UCSD-AML1 (cell line): ENCODE measurements around the gene UGT1A4.

Experiments
- DNase-seq: peaks from one replicate; lab custom pipeline; 2025; ENCODE audit not compliant: unreplicated experiment; lab: John Stamatoyannopoulos, UW

Gene UGT1A4

DNA sequence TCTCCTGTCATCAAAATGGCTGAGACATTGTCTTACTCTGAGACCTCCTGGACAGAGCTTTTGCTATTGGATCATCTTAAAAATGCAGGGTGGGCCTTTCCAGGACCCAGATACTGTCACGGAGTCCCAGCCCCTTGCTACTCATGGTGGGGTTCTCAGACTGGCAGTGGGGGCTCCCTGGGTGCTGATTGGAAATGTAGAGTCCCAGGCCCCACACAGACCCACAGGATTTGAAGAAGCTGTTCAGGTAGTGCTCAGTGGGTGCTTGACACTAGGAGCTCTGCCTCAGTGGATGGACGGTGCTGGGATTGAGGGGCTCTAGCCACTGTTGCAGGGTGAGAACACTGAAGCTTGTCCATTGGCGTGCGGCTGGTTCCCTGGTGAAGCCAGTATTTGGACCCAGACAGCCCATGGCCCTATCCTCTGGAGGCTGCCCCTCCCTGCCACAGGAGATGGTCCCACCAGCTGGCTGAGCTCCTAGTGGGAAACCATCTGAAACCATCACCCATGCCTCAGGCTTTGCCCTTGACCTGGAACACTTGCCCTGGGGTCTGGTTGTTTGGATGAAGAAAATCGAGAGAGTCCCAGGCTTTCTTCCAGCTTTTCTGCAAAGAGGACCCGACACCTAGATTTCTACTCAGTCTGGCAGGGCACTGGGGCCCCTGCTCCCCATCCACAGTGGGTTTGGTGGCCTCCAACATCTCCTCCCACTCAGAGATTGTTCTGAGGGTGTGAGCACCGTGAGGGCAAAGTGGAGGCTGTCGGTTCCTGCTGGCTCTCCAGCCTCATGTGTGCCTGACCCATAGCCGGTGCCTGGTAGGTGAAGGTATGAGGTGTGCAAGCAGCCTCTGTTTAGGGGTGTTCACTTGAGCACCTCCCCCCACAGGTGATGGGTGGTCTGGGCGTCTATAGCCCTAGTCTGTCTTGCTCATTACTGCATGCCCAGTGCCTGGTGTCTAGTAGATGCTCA, 89.7 kb downstream of the UGT1A4 start:
- no peak for DNase-seq

DNA sequence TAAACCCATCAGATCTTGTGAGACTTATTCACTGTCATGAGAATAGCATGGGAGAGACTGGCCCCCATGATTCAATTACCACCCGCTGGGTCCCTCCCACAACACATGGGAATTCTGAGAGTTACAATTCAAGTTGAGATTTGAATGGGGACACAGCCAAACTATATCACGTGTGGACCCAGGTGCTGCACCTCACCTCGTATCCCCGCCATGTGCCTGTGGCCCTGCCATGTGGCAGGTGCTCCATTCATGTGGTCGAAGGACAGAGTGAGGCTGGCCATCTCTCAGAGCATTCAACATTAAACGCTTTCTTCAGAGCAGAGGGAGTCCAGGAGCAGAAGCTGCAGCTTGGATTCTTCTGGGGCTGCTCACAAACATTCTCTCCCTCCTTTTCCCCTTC, 91.8 kb downstream of the UGT1A4 start:
- no peak for DNase-seq

GRCh38 chr2:233811087-233811486, 92.6 kb downstream of the UGT1A4 start:
- DNase-seq = no peak

- no peak for DNase-seq
Measured at GRCh38 chr2:233811732-233812131, 93.2 kb downstream of the UGT1A4 start.

DNA sequence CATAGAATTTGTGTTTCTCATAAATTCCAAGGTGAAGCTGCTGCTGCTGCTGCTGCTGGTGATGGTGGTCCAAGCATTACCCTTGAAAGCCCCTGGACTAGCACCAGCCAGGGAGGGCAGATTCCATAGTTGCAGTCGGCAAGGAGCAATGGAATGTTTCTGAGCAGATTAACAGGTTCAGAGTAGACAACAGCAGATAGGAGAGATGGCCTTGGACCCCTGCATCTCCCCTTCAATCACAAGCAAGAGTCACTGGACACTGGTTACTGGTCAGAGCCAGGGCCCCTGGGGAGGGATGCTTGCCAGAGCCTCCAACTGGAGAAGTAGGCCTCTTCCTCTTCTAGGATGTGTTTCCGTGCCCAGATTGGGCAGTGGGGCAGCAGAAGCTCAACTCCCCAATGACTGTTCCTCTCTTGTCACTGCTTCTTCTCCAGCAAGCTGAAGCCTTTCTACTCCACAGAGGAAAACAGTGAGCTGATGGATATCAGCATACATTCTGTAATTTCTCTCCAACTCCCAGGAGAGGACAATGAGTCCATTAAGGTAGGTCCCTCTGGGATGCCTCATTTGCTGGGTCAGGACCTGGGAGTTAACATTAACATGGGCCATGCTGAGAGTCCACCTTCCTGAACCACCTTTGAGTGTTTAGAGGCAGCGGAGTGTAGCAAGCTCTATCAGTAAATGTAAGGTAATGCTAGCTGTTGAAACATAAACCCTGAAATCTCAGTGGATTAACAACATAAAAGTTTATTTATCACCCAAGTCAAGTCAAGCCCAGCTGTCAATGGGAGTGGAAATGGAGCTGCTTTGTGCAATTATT, 94.9 kb downstream of the UGT1A4 start:
- DNase-seq = no peak

DNA sequence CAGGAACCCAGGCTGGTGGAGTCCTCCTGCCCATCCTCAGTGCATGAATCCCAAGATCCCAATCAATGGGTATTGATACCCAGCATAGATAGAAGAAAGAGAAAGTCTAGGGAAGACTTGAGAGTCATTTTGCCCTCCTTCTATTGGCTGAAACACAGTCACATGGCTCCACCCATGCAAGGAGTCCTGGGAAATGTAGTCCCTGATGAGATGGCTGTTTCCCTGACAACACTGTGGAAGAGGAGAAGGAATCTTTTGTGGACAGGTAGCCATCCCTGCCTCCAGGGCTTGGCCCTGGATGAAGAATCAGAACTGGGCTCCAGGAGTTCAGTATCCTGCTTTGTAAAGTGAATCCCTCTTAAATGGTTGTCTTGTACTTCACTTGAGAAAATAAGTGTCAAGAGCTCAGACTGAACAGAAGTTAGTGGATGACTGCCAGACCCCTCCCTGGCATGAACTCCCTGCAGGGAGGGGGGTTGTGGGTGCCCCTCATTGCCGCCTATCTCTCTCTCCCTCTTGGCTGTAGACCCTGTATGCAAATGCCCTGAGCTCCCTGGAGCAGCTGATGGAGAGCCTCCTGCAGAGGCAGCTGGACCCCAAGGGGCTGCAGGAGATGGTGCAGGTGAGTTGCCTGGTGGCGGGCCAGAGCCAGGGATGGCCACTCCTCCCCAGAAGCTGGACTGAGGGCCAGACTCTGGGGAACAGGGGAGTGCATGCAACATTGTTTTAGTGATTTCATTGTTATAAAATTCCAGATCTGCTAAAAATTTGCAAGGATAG, 95.7 kb downstream of the UGT1A4 start:
- DNase-seq = no peak

DNA sequence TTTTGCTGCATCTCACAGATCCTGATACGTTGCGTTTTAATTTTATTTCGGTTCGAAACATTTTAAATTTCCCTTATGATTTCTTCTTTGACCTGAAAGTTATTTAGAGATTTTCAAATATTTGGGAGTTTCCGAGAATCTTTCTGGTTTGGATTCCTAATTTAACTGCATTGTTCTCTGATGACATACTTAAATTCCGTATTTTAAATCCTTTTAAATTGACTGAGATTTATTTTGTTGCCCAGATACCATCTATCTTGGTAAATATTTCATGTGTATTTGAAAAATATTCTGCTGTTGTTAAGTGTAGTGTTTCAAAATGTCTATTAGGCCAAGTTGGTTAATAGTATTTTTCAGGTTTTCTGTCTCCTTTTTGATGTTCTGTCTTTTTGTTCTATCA, 97.3 kb downstream of the UGT1A4 start:
- DNase-seq = no peak

DNA sequence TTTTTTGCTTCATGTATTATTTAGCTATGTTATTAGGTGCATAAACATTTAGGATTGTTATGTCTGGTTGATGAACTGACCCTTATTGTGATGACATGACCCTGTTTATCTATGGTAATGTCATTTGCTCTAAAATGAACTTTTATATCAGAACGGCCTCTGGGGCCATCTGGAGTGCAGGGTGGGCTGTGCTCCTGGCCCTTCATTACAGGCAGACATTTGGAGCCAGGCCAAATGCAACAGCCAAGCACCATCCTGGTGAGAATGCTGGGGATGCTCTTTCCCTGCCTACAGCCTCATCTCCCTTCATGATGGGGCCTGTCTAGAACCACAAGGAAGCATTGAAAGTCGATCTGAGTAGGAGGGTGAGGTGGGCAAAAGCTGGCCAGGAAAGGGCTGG, 97.8 kb downstream of the UGT1A4 start:
- DNase-seq = no peak

DNA sequence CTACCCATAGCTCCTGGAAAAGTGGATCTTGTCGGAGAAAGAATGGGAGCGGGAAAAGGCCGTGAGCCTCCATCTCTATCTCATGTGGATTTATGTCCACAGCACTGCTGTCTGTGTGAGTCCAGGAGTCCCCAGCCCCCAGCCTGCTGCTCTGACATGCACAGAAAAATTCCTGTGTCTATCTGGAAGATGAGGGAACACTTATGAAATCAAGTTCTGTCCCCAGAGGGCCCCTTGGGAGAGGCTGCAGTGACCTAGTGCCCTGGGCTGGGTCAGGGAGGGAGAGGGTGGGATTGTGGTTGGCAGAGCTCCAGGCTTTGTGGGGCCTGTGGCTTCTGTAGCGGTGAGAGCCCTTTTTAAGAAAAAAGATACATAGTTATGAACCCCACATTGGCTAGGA, 98.2 kb downstream of the UGT1A4 start:
- no peak for DNase-seq

- DNase-seq = no peak
Measured at GRCh38 chr2:233817361-233817911, 98.9 kb downstream of the UGT1A4 start.

DNA sequence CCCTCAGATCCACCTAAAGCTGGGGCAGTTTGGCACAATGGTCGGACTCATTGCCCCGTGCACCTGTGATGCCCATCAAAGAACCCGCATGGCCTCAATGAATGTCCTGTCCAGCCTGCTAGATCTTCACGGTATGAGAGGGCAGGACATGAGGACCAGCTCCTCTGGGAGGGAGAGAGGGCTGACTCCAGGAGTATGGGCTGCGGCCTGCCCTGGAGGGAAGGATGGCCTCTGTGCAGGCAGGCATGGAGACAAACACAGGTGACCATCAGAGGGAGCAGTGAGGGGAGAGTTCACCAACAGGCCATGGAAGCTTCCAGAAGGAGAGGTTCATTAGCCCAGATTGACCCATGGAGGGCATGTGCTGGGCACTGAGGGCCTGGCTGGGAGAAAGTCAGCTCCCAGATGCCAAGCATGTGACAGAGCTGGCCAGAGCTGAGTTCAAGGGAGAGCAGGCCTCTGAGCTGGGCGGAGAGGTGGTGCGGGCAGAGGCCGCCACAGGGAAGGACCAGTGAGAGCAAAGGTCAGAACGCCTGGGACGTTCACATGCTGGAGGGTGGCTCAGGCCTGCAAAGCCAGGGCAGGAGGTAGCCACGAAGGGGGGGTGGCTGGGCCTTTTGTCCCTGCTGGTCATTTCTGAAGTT, 99.6 kb downstream of the UGT1A4 start:
- DNase-seq = no peak

GRCh38 chr2:233818639-233819621, 100.4 kb downstream of the UGT1A4 start:
- DNase-seq = no peak

GRCh38 chr2:233819884-233820773, 101.6 kb downstream of the UGT1A4 start:
- no peak for DNase-seq

GRCh38 chr2:233820774-233821105, 102.2 kb downstream of the UGT1A4 start:
- no peak for DNase-seq

DNA sequence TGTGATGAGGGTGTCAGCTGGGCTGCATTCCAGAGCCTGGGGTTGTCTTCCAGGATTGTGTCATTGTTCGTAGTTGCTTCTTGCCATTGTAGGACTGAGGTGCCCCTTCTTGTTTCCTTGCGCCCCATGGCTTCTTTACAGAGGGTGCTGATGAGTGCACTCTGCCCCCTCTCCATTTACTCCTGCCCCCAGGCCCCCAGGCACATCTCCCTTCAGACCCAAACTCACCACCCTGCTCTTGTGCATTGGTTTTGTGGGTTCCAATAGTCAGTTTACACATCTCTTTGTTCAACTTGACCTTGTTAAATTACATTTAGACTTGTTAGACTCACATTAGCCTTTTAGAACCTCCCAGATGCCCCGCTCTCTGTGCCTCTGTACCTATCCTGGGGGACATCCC, 102.7 kb downstream of the UGT1A4 start:
- no peak for DNase-seq

DNA sequence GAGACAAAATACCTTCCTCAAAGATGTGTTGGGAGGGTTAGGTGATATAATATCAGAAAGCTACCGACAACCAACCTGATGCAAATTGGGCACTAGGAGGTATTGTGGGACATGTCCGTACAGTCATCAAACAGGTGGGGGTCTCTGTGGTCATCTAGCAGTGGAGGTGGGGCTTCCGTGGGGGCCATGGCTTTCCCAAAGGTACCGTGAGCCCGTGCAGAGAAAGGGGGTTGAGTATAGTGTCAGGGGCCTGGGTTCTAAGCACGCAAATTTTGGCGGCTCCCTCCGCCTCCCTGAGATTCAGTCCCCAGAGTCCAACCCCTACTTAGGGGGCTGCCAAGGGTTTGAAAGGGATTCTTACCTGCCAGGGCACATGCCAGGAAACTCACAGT, 103.2 kb downstream of the UGT1A4 start:
- DNase-seq = no peak

DNA sequence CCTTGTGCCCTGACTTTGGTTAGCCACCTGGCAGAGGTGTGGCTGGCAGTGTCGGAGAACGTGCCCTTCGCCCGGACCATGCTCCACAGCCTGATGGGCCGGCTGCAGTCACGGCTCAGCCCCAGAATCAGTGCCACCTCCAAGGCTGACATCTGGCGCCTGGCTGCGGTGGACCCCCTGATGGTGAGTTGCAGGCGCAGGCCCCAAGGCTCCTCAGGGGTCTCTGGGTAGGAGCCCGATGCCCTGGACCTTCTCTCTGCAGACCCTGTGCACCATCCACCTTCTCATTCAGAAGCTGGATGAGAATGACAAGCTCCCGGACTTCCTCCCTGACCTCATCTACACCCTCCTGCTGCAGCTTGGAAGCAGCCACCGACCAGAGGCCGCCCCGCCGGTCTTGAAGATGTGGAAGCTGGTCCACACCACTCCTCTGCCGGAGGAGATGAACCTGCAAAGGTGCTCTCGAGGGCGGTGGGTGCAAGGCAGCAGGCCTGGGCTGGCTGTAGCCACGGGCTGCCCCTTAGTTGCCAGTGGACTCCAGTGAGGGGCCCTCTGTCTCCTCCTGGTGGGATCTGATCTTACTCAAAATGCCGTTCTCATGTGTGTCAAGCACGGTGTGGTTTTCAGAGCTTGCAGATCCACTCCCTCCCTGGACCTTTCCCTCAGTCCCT, 103.7 kb downstream of the UGT1A4 start:
- no peak for DNase-seq
